ENCODE measurements around the gene NCOR1.
"Not testable (repeated sequence)": the region's sequence is repeated elsewhere in the genome, so short reads cannot be mapped to it uniquely, and the experiment has no call there.

NCOR1 gene

DNA sequence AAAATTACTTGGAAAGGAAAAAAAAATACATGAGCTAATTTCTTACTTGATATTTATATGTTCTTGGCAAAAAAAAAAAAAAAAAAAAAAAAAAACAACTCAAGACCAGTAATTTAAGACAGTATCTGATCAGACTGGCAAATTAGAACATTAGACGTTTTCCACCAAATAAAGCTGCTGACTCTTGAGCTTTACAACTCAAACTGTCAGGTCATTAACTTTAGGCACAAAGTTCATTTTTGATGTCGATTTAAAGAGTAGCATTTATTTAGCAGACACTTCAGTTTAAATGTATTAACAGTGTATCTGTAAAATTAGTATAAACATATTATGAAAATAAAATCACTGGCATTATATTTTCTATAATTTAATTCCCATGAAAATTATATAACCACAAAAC is 66.7 kb downstream of the NCOR1 start:
- no peak overlapping the region for H3K27ac ChIP-seq (ENCODE audit: low read depth, low read length)
- H3K27me3 ChIP-seq (ENCODE audit: control insufficient read depth, insufficient read depth, low read length), result no peaks in the 10 kb centered on the region
- peaks cover 79% of the 10 kb centered on the region for H3K36me3 ChIP-seq (ENCODE audit: control insufficient read depth, insufficient read depth, low read length)
- no peaks in the 10 kb centered on the region for H3K9me3 ChIP-seq (ENCODE audit: control insufficient read depth, insufficient read depth, low read length)
- H3K9ac ChIP-seq (ENCODE audit: low read depth, low read length), result no peak overlapping the region
- H3K4me1 ChIP-seq (ENCODE audit: control insufficient read depth, insufficient read depth, low read length), result no peaks in the 10 kb centered on the region
- H3K4me3 ChIP-seq (ENCODE audit: low read depth, low read length), result no peak overlapping the region

- not testable (repeated sequence) for H3K9ac ChIP-seq (ENCODE audit: low read depth, low read length)
- H3K36me3 ChIP-seq (ENCODE audit: control insufficient read depth, insufficient read depth, low read length), result peaks cover 80% of the 10 kb centered on the region
These were observed 69.9 kb downstream of the NCOR1 start for GRCh38 chr17:16145319-16145890.

DNA sequence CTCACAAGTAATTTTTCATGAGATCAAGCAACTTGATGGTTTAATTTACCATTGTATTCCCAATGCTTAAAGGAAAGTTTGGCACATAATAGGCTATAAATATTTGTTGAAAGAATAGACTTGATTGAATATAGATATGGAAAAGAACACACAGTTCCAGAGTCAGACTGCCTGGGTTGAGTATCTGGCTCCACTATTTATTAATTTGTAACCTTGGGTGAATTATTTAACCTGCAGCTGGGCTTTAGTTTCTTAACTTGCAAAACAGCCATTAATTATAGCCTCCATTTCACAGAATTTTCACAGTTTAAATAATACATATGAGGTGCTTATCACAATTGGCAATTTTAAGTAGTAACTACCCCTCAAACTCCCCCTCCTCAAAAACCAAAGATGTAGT is 73.6 kb downstream of the NCOR1 start:
- Histone ChIP-seq H3K4me3 (ENCODE audit: low read depth, low read length) (no peak overlapping the region), H3K36me3 (ENCODE audit: control insufficient read depth, insufficient read depth, low read length) (peaks cover 79% of the 10 kb centered on the region), H3K27me3 (ENCODE audit: control insufficient read depth, insufficient read depth, low read length) (no peaks in the 10 kb centered on the region), H3K9ac (ENCODE audit: low read depth, low read length) (no peak overlapping the region), H3K4me1 (ENCODE audit: control insufficient read depth, insufficient read depth, low read length) (no peaks in the 10 kb centered on the region), H3K9me3 (ENCODE audit: control insufficient read depth, insufficient read depth, low read length) (no peaks in the 10 kb centered on the region), H3K27ac (ENCODE audit: low read depth, low read length) (no peak overlapping the region)

More at GRCh38 chr17:16145319-16145890, 69.9 kb downstream of the NCOR1 start:
- H3K27me3 ChIP-seq (ENCODE audit: control insufficient read depth, insufficient read depth, low read length); H3K4me1 ChIP-seq (ENCODE audit: control insufficient read depth, insufficient read depth, low read length); H3K9me3 ChIP-seq (ENCODE audit: control insufficient read depth, insufficient read depth, low read length); H3K27ac ChIP-seq (ENCODE audit: low read depth, low read length); H3K4me3 ChIP-seq (ENCODE audit: low read depth, low read length): not testable (repeated sequence)

GRCh38 chr17:16140854-16141253 is 74.5 kb downstream of the NCOR1 start:
- no peaks in the 10 kb centered on the region for H3K4me1 ChIP-seq (ENCODE audit: control insufficient read depth, insufficient read depth, low read length)
- H3K36me3 ChIP-seq (ENCODE audit: control insufficient read depth, insufficient read depth, low read length), result peaks cover 79% of the 10 kb centered on the region
- H3K27me3 ChIP-seq (ENCODE audit: control insufficient read depth, insufficient read depth, low read length), result no peaks in the 10 kb centered on the region
- no peak overlapping the region for H3K27ac ChIP-seq (ENCODE audit: low read depth, low read length)
- H3K9me3 ChIP-seq (ENCODE audit: control insufficient read depth, insufficient read depth, low read length), result no peaks in the 10 kb centered on the region
- H3K9ac ChIP-seq (ENCODE audit: low read depth, low read length), result no peak overlapping the region
- H3K4me3 ChIP-seq (ENCODE audit: low read depth, low read length), result no peak overlapping the region

DNA sequence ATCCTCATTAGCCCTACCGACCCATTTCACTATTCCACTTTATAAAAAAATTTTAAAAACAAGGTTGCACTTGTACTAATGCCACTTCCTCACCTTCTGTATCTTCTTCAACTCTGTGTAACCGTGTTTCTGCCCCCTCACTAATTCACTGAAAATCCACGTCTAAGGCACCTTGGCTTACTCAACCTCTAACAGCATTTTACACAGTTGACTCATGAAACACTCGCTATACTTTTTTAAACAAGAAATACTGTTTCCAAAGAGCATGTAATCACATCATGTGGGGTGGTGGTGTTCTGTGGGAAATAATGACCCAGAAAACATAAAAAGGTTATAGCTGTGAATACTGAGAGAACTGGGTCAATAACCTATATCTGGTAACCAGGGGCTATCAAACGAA is 79.9 kb downstream of the NCOR1 start:
- Histone ChIP-seq H3K27ac (ENCODE audit: low read depth, low read length) (no peak overlapping the region), H3K4me3 (ENCODE audit: low read depth, low read length) (no peak overlapping the region), H3K9me3 (ENCODE audit: control insufficient read depth, insufficient read depth, low read length) (no peaks in the 10 kb centered on the region), H3K4me1 (ENCODE audit: control insufficient read depth, insufficient read depth, low read length) (no peaks in the 10 kb centered on the region), H3K36me3 (ENCODE audit: control insufficient read depth, insufficient read depth, low read length) (peaks cover 75% of the 10 kb centered on the region), H3K27me3 (ENCODE audit: control insufficient read depth, insufficient read depth, low read length) (no peaks in the 10 kb centered on the region), H3K9ac (ENCODE audit: low read depth, low read length) (no peak overlapping the region)

DNA sequence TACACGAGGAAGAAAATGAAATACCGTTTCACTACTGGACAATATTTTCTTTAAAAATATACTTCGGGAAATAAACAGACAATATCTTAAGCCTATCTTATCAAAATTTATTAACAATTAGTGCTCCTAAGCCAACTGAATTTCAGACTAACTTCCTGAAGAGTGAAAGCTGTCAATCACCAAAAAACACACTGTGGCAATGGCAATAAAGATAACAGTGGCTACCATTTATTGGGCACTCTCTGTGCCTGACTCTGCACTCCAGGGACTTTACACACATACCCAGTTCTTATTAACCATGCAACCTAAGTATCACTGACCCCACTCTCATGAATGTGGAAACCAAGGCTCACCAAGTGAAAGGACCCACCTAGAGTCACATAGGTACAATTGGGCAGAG is 83.7 kb downstream of the NCOR1 start:
- H3K27ac ChIP-seq (ENCODE audit: low read depth, low read length), result no peak overlapping the region
- H3K9ac ChIP-seq (ENCODE audit: low read depth, low read length), result no peak overlapping the region
- no peaks in the 10 kb centered on the region for H3K27me3 ChIP-seq (ENCODE audit: control insufficient read depth, insufficient read depth, low read length)
- peaks cover 63% of the 10 kb centered on the region for H3K36me3 ChIP-seq (ENCODE audit: control insufficient read depth, insufficient read depth, low read length)
- H3K4me1 ChIP-seq (ENCODE audit: control insufficient read depth, insufficient read depth, low read length), result no peaks in the 10 kb centered on the region
- no peaks in the 10 kb centered on the region for H3K9me3 ChIP-seq (ENCODE audit: control insufficient read depth, insufficient read depth, low read length)
- no peak overlapping the region for H3K4me3 ChIP-seq (ENCODE audit: low read depth, low read length)

- H3K27ac ChIP-seq (ENCODE audit: low read depth, low read length), result no peak overlapping the region
- H3K4me1 ChIP-seq (ENCODE audit: control insufficient read depth, insufficient read depth, low read length), result no peaks in the 10 kb centered on the region
- no peaks in the 10 kb centered on the region for H3K27me3 ChIP-seq (ENCODE audit: control insufficient read depth, insufficient read depth, low read length)
- no peaks in the 10 kb centered on the region for H3K9me3 ChIP-seq (ENCODE audit: control insufficient read depth, insufficient read depth, low read length)
- H3K9ac ChIP-seq (ENCODE audit: low read depth, low read length), result no peak overlapping the region
- peaks cover 60% of the 10 kb centered on the region for H3K36me3 ChIP-seq (ENCODE audit: control insufficient read depth, insufficient read depth, low read length)
- H3K4me3 ChIP-seq (ENCODE audit: low read depth, low read length), result no peak overlapping the region
These were observed 85.7 kb downstream of the NCOR1 start for GRCh38 chr17:16129441-16130205.

DNA sequence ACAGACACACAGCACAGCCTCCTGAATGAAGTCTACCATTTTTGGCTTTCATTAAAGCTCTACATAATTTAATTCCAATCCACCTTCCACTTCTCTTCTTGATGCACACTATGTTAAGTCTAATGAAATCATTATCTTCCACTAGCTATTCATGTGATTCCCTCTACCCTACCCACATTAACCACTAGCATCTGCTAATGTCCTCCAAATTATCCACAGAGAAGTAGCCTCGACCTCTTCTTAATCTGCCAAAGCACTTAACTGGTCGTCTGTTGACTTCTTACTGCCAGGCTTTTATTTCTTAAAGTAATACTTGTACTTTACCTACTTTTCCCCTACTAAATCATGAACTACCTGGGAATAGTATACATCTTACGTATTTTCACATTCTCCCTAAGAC is 91.8 kb downstream of the NCOR1 start:
- no peaks in the 10 kb centered on the region for H3K4me1 ChIP-seq (ENCODE audit: control insufficient read depth, insufficient read depth, low read length)
- H3K4me3 ChIP-seq (ENCODE audit: low read depth, low read length), result no peak overlapping the region
- H3K9me3 ChIP-seq (ENCODE audit: control insufficient read depth, insufficient read depth, low read length), result no peaks in the 10 kb centered on the region
- H3K27me3 ChIP-seq (ENCODE audit: control insufficient read depth, insufficient read depth, low read length), result no peaks in the 10 kb centered on the region
- no peak overlapping the region for H3K27ac ChIP-seq (ENCODE audit: low read depth, low read length)
- H3K36me3 ChIP-seq (ENCODE audit: control insufficient read depth, insufficient read depth, low read length), result peaks cover 70% of the 10 kb centered on the region
- no peak overlapping the region for H3K9ac ChIP-seq (ENCODE audit: low read depth, low read length)

DNA sequence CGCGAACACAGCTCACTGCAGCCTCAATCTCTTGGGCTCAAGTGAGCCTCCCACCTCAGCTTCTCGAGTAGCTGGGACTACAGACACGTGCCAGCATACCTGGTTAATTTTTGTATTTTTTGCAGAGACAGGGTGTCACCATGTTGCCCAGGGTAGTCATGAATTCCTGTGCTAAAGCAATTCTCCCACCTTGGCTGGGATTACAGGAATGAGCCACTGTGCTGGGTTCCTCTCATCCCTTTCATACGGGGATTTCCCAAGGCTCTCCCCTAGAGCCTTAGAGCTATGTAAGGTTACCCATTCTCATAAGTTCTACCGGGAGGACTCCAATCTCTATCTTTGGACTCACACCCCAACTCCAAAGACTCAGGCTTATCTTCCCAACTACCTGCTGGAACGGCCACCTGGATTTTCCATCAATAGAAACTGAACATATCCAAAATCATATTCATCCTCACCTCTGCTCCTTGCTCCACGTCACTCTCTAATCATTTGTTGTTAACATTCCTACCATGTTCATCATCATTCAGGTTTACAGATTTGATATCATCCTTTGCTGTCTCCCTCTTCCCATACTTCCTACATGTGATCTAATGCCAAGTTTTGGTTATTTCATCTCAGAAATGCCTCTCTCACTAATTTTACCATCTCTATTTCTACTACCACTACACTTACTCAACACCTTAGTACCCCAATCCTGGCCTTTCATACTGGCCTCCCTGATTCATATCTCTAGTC is 92.5 kb downstream of the NCOR1 start:
- no peaks in the 10 kb centered on the region for H3K27me3 ChIP-seq (ENCODE audit: control insufficient read depth, insufficient read depth, low read length)
- H3K27ac ChIP-seq (ENCODE audit: low read depth, low read length), result no peak overlapping the region
- no peaks in the 10 kb centered on the region; the same call in 1 of the 2 replicates for H3K9me3 ChIP-seq (ENCODE audit: control insufficient read depth, insufficient read depth, low read length)
- H3K4me1 ChIP-seq (ENCODE audit: control insufficient read depth, insufficient read depth, low read length), result no peaks in the 10 kb centered on the region
- no peak overlapping the region for H3K9ac ChIP-seq (ENCODE audit: low read depth, low read length)
- H3K36me3 ChIP-seq (ENCODE audit: control insufficient read depth, insufficient read depth, low read length), result peaks cover 76% of the 10 kb centered on the region
- no peak overlapping the region for H3K4me3 ChIP-seq (ENCODE audit: low read depth, low read length)

DNA sequence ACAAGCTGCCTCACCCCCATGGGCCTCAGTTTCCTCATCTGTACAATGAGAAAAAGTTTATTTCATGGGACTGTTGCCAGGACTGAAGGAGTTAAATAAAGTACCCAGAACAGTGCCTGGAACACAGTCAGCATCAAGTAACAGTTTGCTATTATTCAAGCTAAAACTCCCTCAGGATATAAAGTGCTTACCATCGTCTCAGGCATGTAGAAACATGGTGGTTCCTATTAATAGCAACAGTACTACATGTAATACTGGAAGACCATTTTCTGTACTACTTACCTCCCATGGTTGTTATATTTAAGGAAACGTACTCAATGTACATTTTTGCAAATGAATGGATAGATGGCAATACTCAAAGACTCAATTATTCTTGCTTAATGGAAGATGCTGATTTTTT is 93.4 kb downstream of the NCOR1 start:
- no peaks in the 10 kb centered on the region for H3K4me1 ChIP-seq (ENCODE audit: control insufficient read depth, insufficient read depth, low read length)
- H3K27me3 ChIP-seq (ENCODE audit: control insufficient read depth, insufficient read depth, low read length), result no peaks in the 10 kb centered on the region
- no peak overlapping the region for H3K9ac ChIP-seq (ENCODE audit: low read depth, low read length)
- peaks cover 3% of the 10 kb centered on the region; the same call in 1 of the 2 replicates for H3K9me3 ChIP-seq (ENCODE audit: control insufficient read depth, insufficient read depth, low read length)
- H3K36me3 ChIP-seq (ENCODE audit: control insufficient read depth, insufficient read depth, low read length), result peaks cover 77% of the 10 kb centered on the region
- H3K27ac ChIP-seq (ENCODE audit: low read depth, low read length), result no peak overlapping the region
- H3K4me3 ChIP-seq (ENCODE audit: low read depth, low read length), result no peak overlapping the region

DNA sequence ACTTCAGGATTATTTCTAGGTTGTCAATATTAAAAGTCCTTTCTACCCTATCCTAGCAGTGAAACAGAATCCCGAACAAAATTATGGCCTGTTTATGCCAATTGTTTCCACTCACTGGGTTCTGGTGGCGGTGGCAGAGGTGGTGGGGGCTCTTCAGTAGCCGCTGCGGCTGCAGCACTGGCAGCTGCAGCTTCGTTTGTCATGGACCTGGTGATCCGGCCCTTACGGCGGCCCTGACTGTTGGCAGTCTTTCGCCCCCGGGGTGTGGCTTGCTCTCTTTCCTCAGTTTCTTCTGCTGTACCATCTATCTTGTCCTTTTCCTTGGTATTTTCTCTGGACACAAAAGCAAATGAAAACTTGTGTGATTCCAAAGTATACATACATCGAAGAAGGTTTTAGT is 94.4 kb downstream of the NCOR1 start:
- Histone ChIP-seq H3K9ac (ENCODE audit: low read depth, low read length) (no peak overlapping the region), H3K27me3 (ENCODE audit: control insufficient read depth, insufficient read depth, low read length) (no peaks in the 10 kb centered on the region), H3K9me3 (ENCODE audit: control insufficient read depth, insufficient read depth, low read length) (peaks cover 6% of the 10 kb centered on the region), H3K36me3 (ENCODE audit: control insufficient read depth, insufficient read depth, low read length) (peaks cover 77% of the 10 kb centered on the region), H3K4me1 (ENCODE audit: control insufficient read depth, insufficient read depth, low read length) (no peaks in the 10 kb centered on the region), H3K4me3 (ENCODE audit: low read depth, low read length) (no peak overlapping the region), H3K27ac (ENCODE audit: low read depth, low read length) (no peak overlapping the region)
